ENCODE data around the gene TFAP2A. TPM values are rescaled to one million over a fixed set of nuclear protein-coding genes. Genes with fewer than 3 reads are reported as not detected.

The TFAP2A gene
- total and polyA plus RNA-seq, 12 donors, result 0.18 to 0.84 (median 0.49) TPM; not detected in 2

- TF ChIP-seq POLR2A (IDR thresholded peaks at IDR 0.05) (no peak), CTCF (IDR thresholded peaks at IDR 0.05) (no peak)
- intact Hi-C loops (cut with DNase I), result no loop called here
- no peak for DNase-seq
- Histone ChIP-seq H3K27me3 (no peaks in the 10 kb centered on the region), H3K4me3 (no peak overlapping the region), H3K4me1 (replicated peaks in 1 of 2) (no peaks in the 10 kb centered on the region), H3K9me3 (replicated peaks in 1 of 3) (no peaks in the 10 kb centered on the region), H3K27ac (no peak overlapping the region), H3K36me3 (replicated peaks in 1 of 2) (no peaks in the 10 kb centered on the region)
- 45 to 60% (median 54%) methylated on average over 9 to 11 of the region's 11 CpGs for WGBS, 4 donors
These were observed 37.1 kb upstream of the TFAP2A start for GRCh38 chr6:10451828-10452509.

- intact Hi-C loops (cut with DNase I), result no loop called here
- no peaks in the 10 kb centered on the region for H3K36me3 ChIP-seq (replicated peaks in 1 of 2)
- DNase-seq, result no peak
- H3K4me1 ChIP-seq (replicated peaks in 1 of 2), result no peaks in the 10 kb centered on the region
- H3K9me3 ChIP-seq (replicated peaks in 1 of 3), result no peaks in the 10 kb centered on the region
- 41 to 43% (median 42%) methylated on average over 6 of the region's 6 CpGs for WGBS, 4 donors
- no peaks in the 10 kb centered on the region for H3K27me3 ChIP-seq
- H3K4me3 ChIP-seq, result no peak overlapping the region
- no peak overlapping the region for H3K27ac ChIP-seq
- TF ChIP-seq CTCF (IDR thresholded peaks at IDR 0.05) (no peak), POLR2A (IDR thresholded peaks at IDR 0.05) (no peak)
These were observed 36.5 kb upstream of the TFAP2A start for GRCh38 chr6:10451394-10451793.

GRCh38 chr6:10449751-10450150 is 34.9 kb upstream of the TFAP2A start:
- H3K4me3 ChIP-seq, result no peak overlapping the region
- TF ChIP-seq POLR2A (IDR thresholded peaks at IDR 0.05) (no peak), CTCF (IDR thresholded peaks at IDR 0.05) (no peak)
- intact Hi-C loops (cut with DNase I), result no loop called here
- no peak for DNase-seq
- WGBS, 4 donors, result 65 to 76% (median 70%) methylated on average over 5 of the region's 5 CpGs
- H3K9me3 ChIP-seq (replicated peaks in 1 of 3), result no peaks in the 10 kb centered on the region
- H3K4me1 ChIP-seq (replicated peaks in 1 of 2), result no peaks in the 10 kb centered on the region
- H3K36me3 ChIP-seq (replicated peaks in 1 of 2), result no peaks in the 10 kb centered on the region
- no peaks in the 10 kb centered on the region for H3K27me3 ChIP-seq
- H3K27ac ChIP-seq, result no peak overlapping the region

- WGBS, 4 donors, result 33 to 60% (median 52%) methylated on average over 1 of the region's 1 CpG
- no peak for TF ChIP-seq CTCF (IDR thresholded peaks at IDR 0.05)
- no peak for TF ChIP-seq POLR2A (IDR thresholded peaks at IDR 0.05)
- H3K27ac ChIP-seq, result no peak overlapping the region
- H3K27me3 ChIP-seq, result no peaks in the 10 kb centered on the region
- no peaks in the 10 kb centered on the region for H3K36me3 ChIP-seq (replicated peaks in 1 of 2)
- no peaks in the 10 kb centered on the region for H3K9me3 ChIP-seq (replicated peaks in 1 of 3)
- intact Hi-C loops (cut with DNase I), result no loop called here
- H3K4me3 ChIP-seq, result no peak overlapping the region
- no peaks in the 10 kb centered on the region for H3K4me1 ChIP-seq (replicated peaks in 1 of 2)
- DNase-seq, result no peak
These were observed 33.2 kb upstream of the TFAP2A start for GRCh38 chr6:10448096-10448495.

All from adrenal gland (tissue), 12 donors.